ENCODE data around the gene COL4A1. TPM values are rescaled to one million over a fixed set of nuclear protein-coding genes. Genes with fewer than 3 reads are reported as not detected.

The COL4A1 gene
- polyA plus RNA-seq, 2 of the 4 experiments (the other 2 are of a cell fraction), result 23.8 to 71.3 TPM

DNA sequence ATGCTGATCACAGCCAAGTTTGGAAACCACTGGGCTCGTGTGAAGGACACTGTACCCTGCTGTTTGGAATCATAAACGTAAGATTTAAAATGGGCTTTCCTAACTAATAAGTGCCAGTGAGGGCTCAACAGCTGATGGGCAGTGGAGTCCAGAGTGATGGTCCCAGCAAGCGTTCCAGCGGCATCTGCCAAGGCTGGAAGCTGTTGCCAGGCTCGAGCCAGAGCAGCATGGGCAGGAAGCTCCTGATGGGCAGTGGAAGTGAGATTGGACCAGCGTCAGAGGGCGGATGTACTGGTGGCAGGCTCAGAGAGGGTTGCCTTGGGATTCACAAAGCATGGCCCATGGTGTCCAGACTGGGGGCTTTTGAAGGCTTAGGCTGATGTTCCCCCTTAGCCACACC lies 30.3 kb upstream of the COL4A1 start (continued):
- TF ChIP-seq EP300 (IDR thresholded peaks at IDR 0.05) (no peak), CHD2 (IDR thresholded peaks at IDR 0.05; ENCODE audit: low read length, partially characterized antibody) (no peak), NR3C1 (IDR thresholded peaks at IDR 0.05) (no peak), RCOR1 (IDR thresholded peaks at IDR 0.05; ENCODE audit: low read depth, low read length) (no peak)
- TF ChIP-seq, protein P1, sequence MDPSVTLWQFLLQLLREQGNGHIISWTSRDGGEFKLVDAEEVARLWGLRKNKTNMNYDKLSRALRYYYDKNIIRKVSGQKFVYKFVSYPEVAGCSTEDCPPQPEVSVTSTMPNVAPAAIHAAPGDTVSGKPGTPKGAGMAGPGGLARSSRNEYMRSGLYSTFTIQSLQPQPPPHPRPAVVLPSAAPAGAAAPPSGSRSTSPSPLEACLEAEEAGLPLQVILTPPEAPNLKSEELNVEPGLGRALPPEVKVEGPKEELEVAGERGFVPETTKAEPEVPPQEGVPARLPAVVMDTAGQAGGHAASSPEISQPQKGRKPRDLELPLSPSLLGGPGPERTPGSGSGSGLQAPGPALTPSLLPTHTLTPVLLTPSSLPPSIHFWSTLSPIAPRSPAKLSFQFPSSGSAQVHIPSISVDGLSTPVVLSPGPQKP (IDR thresholded peaks at IDR 0.05; ENCODE audit: low read depth, low read length), result no peak

- no peak for FAIRE-seq
- no peak for TF ChIP-seq PHF8 (IDR thresholded peaks at IDR 0.05; ENCODE audit: borderline replicate concordance, low read depth)
- TF ChIP-seq RFX5 (IDR thresholded peaks at IDR 0.05), result no peak
- no peak for TF ChIP-seq ZFP36 (IDR thresholded peaks at IDR 0.05; ENCODE audit: borderline replicate concordance, partially characterized antibody)
- TF ChIP-seq CHD2 (IDR thresholded peaks at IDR 0.05; ENCODE audit: low read length, partially characterized antibody), result no peak
- TF ChIP-seq USF2 (IDR thresholded peaks at IDR 0.05), result no peak
- no peak for TF ChIP-seq MAX (IDR thresholded peaks at IDR 0.05)
- no peak for TF ChIP-seq BHLHE40 (IDR thresholded peaks at IDR 0.05; ENCODE audit: low read depth, low read length)
- no peak for TF ChIP-seq HES2 (IDR thresholded peaks at IDR 0.05)
- no peak for TF ChIP-seq GATA3 (IDR thresholded peaks at IDR 0.05; ENCODE audit: borderline replicate concordance)
- TF ChIP-seq TFCP2L1 (CRISPR knock-in tag; IDR thresholded peaks at IDR 0.05), result no peak
- TF ChIP-seq NR3C1 (IDR thresholded peaks at IDR 0.05), result no peak
- no peak for TF ChIP-seq ESRRA (IDR thresholded peaks at IDR 0.05; ENCODE audit: borderline replicate concordance, low read length)
- TF ChIP-seq ZSCAN20 (CRISPR knock-in tag; IDR thresholded peaks at IDR 0.05), result no peak
- TF ChIP-seq FOSL2 (IDR thresholded peaks at IDR 0.05), result no peak
- TF ChIP-seq FOSL2 (CRISPR knock-in tag; IDR thresholded peaks at IDR 0.05), result no peak
- no peak for TF ChIP-seq KDM1A (IDR thresholded peaks at IDR 0.05; ENCODE audit: low read depth)
- no peak for TF ChIP-seq TP53 (CRISPR knock-in tag; IDR thresholded peaks at IDR 0.05)
- Histone ChIP-seq H3K4me2 (no peak overlapping the region), H3K4me1 (no peaks in the 10 kb centered on the region), H3K4me3 (no peak overlapping the region), H3K27ac (no peak overlapping the region), H3K9me3 (no peaks in the 10 kb centered on the region)
- no peak for DNase-seq (ENCODE audit: low read depth in 1 of 2, low spot score in 1 of 2)
- no peak for ATAC-seq
- ChIA-PET POLR2A (no interaction called here), CTCF (no interaction called here)
- 91% methylated on average over 4 of the region's 5 CpGs for WGBS (ENCODE audit: missing lambda C conversion rate)
Observed at GRCh38 chr13:110336681-110337080, 29.7 kb upstream of the COL4A1 start.

- POLR2A ChIA-PET, result no interaction called here
- Histone ChIP-seq H3K4me2 (no peak overlapping the region), H3K9me3 (no peaks in the 10 kb centered on the region), H3K27ac (no peak overlapping the region), H3K4me3 (no peak overlapping the region), H3K4me1 (no peaks in the 10 kb centered on the region)
- WGBS (ENCODE audit: missing lambda C conversion rate), result 80% methylated on average over 9 of the region's 9 CpGs
- no peak for FAIRE-seq
- no peak for DNase-seq (ENCODE audit: low read depth in 1 of 2, low spot score in 1 of 2)
- no peak for ATAC-seq
- CTCF ChIA-PET, result no interaction called here
- TF ChIP-seq KDM5A (IDR thresholded peaks at IDR 0.05) (no peak), POLR2A (IDR thresholded peaks at IDR 0.05; ENCODE audit: low read length) (no peak), POLR2AphosphoS2 (conservative IDR thresholded peaks at IDR 0.05; ENCODE audit: low read length) (no peak)
- TF ChIP-seq, protein P2, sequence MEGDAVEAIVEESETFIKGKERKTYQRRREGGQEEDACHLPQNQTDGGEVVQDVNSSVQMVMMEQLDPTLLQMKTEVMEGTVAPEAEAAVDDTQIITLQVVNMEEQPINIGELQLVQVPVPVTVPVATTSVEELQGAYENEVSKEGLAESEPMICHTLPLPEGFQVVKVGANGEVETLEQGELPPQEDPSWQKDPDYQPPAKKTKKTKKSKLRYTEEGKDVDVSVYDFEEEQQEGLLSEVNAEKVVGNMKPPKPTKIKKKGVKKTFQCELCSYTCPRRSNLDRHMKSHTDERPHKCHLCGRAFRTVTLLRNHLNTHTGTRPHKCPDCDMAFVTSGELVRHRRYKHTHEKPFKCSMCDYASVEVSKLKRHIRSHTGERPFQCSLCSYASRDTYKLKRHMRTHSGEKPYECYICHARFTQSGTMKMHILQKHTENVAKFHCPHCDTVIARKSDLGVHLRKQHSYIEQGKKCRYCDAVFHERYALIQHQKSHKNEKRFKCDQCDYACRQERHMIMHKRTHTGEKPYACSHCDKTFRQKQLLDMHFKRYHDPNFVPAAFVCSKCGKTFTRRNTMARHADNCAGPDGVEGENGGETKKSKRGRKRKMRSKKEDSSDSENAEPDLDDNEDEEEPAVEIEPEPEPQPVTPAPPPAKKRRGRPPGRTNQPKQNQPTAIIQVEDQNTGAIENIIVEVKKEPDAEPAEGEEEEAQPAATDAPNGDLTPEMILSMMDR (IDR thresholded peaks at IDR 0.05), result no peak
- TF ChIP-seq, protein P3, sequence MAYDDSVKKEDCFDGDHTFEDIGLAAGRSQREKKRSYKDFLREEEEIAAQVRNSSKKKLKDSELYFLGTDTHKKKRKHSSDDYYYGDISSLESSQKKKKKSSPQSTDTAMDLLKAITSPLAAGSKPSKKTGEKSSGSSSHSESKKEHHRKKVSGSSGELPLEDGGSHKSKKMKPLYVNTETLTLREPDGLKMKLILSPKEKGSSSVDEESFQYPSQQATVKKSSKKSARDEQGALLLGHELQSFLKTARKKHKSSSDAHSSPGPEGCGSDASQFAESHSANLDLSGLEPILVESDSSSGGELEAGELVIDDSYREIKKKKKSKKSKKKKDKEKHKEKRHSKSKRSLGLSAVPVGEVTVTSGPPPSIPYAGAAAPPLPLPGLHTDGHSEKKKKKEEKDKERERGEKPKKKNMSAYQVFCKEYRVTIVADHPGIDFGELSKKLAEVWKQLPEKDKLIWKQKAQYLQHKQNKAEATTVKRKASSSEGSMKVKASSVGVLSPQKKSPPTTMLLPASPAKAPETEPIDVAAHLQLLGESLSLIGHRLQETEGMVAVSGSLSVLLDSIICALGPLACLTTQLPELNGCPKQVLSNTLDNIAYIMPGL (CRISPR knock-in tag; IDR thresholded peaks at IDR 0.05; ENCODE audit: borderline replicate concordance), result no peak
Observed at GRCh38 chr13:110336108-110336507, 29.2 kb upstream of the COL4A1 start.

All from A549 (cell line).